ENCODE data around the gene TMEM63B.
"Not testable (repeated sequence)": the region's sequence is repeated elsewhere in the genome, so short reads cannot be mapped to it uniquely, and the experiment has no call there.

The TMEM63B gene

DNA sequence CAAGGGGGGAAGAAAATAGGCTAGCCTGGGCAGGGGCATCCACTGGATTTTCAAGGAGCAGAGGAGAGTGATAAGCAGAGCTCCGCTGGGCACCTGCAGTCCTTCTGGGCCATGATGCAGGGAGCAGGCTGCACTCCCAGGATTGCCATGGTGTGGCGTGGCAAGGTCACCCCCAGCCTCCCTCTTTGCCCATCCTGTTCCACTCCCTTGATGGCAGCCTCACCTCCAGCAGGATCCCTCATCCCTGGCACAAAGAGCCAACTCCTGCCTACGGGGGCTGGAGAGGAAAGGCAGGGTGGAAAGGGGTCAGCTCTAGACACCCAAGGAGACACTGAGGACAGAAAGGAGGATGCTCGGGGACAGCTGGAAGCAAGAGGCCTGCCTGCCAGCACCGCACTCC, 67.0 kb downstream of the TMEM63B start:
- no peak for DNase-seq (ENCODE audit: low read depth)

DNA sequence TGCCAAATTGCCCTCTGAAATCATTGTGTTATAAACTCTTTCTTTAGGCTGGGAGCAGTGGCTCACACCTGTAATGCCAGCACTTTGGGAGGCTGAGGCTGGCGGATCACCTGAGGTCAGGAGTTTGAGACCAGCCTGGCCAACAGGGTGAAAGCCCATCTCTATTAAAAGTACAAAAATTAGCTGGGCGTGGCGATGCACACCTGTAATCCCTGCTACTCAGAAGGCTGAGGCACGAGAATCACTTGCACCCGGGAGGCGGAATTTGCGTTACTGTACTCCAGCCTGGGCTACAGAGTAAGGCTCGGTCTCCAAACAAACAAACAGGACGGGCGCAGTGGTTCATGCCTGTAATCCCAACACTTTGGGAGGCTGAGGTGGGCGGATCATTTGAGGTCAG, 69.0 kb downstream of the TMEM63B start:
- not testable (repeated sequence) for DNase-seq (ENCODE audit: low read depth)

DNA sequence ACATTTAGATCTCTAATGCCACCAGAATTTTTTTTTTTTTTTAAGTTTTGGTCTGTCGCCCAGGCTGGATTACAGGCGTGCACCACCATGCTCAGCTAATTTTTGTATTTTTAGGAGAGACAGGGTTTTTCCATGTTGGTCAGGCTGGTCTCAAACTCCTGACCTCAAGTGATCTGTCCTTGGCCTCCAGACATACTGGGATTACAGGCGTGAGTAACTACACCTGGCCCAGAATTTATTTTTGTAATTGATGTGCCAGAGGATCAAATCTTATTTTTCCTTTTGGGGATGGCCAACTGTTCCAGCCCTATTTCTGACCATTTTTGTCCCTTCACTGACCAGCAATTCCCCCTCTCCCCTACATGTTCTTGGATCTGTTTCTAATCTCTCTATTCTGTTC, 71.3 kb downstream of the TMEM63B start:
- DNase-seq (ENCODE audit: low read depth): no peak

DNA sequence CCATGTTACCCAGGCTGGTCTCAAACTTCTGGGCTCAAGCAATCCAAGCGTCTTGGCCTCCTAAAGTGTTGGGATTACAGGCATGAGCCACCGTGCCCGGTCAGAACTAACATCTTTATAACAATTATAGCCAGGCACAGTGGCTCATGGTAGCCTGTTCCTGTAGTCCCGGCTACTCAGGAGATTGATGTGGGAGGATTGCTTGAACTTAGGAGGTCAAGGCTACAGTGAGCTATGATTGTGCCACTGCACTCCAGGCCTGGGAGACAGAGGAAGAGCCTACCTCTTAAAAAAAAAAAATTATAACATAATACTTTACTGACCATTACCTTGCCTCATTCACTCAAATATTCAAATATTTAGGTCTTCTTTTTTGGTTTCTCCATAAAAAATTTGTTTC, 72.5 kb downstream of the TMEM63B start:
- no peak for DNase-seq (ENCODE audit: low read depth)

DNA sequence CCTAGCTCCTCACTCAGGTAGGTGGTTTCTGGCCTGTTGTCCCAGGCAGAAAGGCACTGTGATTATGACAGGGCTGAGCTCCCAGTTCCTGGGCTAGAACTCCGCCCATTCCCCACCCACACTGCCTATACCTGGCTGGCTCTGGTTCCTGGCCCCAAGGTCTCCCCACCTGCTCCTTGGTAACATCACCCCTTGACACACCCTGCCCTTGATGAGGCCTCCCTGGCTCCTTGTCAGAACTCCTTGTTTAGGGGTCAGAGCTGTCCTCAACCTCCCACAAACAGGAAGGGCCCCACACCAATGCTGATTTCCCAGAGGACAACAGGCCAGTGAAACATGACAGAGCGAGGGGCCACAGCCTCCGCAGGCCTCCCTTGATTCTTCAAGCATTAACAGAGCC, 73.8 kb downstream of the TMEM63B start:
- DNase-seq (ENCODE audit: low read depth): no peak

DNA sequence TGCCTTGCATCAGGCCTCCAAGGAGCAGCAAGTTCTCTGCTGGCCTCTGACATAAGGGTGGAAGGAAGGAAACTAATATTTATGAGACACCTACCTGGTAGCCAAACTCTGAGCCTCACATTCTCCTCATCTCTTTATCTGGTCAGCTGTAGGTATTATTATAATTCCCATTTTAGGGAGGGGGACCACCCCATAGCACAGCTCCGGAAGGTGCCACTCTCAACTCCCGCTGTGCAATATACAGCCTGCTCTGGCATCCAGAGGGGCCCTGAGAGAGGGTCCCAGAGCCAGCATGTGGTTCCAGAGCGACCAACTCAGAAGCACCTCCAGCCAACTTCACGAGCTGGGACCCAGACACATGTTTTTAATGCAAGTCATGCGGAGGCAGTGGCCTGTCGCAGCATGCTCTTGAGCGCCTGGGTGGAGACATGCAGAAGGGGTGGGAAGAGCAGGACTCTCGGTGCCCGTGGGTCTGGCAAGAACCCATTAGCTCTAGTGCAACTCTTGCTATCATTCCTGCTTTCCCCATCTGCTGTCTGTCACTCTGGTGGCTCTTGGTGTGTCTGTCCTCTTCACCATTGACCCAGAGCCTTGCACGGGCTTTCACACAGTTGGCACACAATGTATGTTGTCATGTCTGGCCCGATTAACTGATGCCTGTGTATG, 74.4 kb downstream of the TMEM63B start:
- DNase-seq (ENCODE audit: low read depth): no peak

DNA sequence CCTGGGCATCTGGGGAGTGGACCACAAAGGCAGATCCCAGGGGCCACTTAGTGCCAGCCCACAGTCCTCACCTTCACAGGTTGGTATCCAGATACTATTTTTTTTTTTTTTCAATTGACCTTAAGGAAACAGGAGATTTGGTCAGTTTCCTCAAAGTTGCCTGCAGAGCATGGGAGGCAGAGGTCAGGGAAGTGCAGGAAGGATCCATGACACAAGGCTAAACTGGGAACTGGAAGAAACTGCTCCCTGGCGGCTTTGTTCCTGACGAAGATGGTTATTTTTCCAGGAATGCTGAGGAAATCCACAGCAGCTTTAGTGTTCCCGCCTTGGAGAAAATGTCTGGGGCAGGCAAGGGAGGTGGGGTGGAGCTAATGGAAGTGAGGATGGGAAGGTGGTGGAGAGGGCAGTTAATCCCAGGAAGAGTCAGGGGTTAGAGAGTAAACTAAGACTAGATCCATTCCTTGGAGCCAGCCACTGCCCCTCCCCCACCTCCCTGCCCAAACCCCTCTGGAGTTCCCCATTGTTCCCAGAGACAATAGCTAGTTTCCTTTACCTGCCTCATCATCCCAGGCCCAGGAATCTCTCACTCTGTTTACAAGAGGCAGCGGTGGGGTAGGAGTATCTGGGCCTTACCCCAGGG, 75.1 kb downstream of the TMEM63B start:
- DNase-seq (ENCODE audit: low read depth): no peak

DNA sequence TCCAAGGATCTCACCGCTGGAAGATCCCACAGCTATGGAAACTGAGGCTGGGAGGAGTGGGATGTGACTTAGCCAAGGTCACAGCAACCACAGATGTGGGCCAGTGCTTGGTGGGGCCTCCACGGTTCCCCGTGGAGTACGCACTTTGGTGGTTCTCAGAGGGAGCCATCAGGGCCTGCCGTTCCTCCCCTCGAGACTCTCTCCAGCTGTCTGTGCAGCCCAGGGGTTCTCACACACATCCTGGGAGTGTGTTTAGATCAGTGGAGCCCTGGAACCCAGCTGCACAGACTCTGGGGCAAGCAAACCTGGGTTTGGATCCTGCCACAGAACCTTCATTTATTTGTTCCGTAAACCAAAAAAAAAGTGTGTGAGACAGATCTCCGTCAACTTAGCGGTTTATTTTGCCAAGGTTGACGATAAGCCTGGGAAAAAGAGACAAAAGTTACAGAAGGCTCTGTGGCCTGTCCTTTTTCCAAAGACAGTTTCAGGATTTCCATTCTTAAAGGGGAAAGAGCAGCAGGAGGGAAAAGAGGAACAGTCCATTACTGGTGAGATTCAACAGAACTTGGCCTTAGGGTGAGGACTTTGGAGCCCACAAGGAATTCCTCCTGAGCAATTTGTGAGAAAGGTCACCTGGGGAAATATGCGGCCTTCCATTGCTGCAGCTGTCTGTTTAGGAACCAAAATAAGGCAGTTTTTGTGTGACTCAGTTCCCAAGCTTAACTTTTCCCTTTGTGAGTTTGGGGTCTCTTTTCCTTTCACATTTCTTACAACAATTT, 75.8 kb downstream of the TMEM63B start:
- no peak for DNase-seq (ENCODE audit: low read depth)

DNA sequence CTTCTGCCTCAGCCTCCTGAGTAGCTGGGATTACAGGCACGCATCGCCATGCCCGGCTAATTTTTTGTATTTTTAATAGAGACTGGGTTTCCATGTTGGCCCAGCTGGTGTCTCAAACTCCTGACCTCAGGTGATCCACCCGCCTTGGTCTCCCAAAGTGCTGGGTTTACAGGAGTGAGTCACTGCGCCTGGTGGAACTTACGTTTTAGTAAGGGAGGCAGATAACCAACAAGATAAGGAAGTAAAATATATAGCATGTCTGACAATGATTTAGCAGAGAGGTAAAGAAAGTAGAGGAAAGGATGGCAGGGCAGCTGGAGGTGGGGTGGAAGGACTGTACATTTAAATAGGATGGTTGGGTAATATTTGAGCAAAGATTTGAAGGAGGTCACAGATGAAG, 76.6 kb downstream of the TMEM63B start:
- DNase-seq (ENCODE audit: low read depth): no peak

Measured in T-helper 22 cell (primary cell).